ENCODE results near the gene PKNOX2. TPM values are rescaled to one million over a fixed set of nuclear protein-coding genes. Genes with fewer than 3 reads are reported as not detected.

The PKNOX2 gene
- total RNA-seq, 1 donor = under 0.01 TPM

- Histone ChIP-seq H3K9me3 (ENCODE audit: low read depth, low read length) (no peaks in the 10 kb centered on the region), H3K4me1 (ENCODE audit: insufficient read depth, low read length) (no peaks in the 10 kb centered on the region), H3K4me3 (ENCODE audit: low read length) (no peak overlapping the region), H3K27me3 (ENCODE audit: insufficient read depth, low read length) (peaks cover under 1% of the 10 kb centered on the region)
Measured at GRCh38 chr11:125365196-125365931, 200.8 kb downstream of the PKNOX2 start.

DNA sequence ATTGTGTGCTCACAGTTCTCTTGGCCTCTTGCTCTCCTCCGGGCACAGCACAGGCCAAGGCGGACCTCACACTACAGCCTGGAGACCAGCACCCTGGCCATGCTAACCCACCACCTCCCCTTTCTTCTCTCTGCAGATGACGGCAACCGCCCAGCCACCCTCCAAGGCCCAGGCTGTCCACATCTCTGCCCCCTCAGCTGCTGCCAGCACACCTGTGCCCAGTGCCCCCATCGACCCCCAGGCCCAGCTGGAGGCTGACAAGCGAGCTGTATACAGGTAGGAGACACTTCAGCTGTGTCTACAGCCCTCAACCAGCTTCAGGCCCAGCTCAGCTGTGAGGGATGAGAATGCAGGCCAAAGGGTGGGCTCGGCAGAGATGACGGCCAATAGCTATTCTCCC is 203.2 kb downstream of the PKNOX2 start:
- Histone ChIP-seq H3K27me3 (ENCODE audit: insufficient read depth, low read length) (peaks cover 2% of the 10 kb centered on the region), H3K4me1 (ENCODE audit: insufficient read depth, low read length) (no peaks in the 10 kb centered on the region), H3K9me3 (ENCODE audit: low read depth, low read length) (no peaks in the 10 kb centered on the region), H3K4me3 (ENCODE audit: low read length) (no peak overlapping the region)

GRCh38 chr11:125368757-125369156 is 204.2 kb downstream of the PKNOX2 start:
- Histone ChIP-seq H3K4me3 (ENCODE audit: low read length) (no peak overlapping the region), H3K4me1 (ENCODE audit: insufficient read depth, low read length) (no peaks in the 10 kb centered on the region), H3K27me3 (ENCODE audit: insufficient read depth, low read length) (peaks cover 2% of the 10 kb centered on the region), H3K9me3 (ENCODE audit: low read depth, low read length) (no peaks in the 10 kb centered on the region)

DNA sequence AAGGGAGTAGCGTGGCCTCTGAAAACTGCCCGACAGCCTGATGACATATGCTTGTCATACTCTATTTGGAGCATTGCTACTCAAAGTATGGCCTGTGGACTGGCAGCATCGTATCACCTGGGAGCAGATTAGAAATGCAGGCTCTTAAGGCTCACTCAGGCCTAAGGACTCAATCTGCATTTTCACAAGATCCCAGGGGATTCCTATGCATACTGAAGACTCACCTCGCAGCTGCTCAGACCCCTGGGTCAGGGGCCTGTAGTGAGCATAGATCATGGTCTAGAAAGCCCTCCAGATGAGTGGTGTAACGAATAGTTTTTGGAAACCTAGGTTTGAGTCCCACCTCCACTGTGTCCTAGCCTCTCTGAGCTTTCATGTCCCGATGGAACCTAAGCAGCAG is 205.3 kb downstream of the PKNOX2 start:
- peaks cover 2% of the 10 kb centered on the region for H3K27me3 ChIP-seq (ENCODE audit: insufficient read depth, low read length)
- H3K9me3 ChIP-seq (ENCODE audit: low read depth, low read length) = no peaks in the 10 kb centered on the region
- H3K4me1 ChIP-seq (ENCODE audit: insufficient read depth, low read length) = no peaks in the 10 kb centered on the region
- H3K4me3 ChIP-seq (ENCODE audit: low read length) = no peak overlapping the region

- Histone ChIP-seq H3K27me3 (ENCODE audit: insufficient read depth, low read length) (peaks cover 2% of the 10 kb centered on the region), H3K4me3 (ENCODE audit: low read length) (no peak overlapping the region), H3K4me1 (ENCODE audit: insufficient read depth, low read length) (no peaks in the 10 kb centered on the region), H3K9me3 (ENCODE audit: low read depth, low read length) (no peaks in the 10 kb centered on the region)
Measured at GRCh38 chr11:125370561-125371389, 206.2 kb downstream of the PKNOX2 start.

GRCh38 chr11:125371431-125371935 is 206.9 kb downstream of the PKNOX2 start:
- H3K27me3 ChIP-seq (ENCODE audit: insufficient read depth, low read length) = peaks cover 2% of the 10 kb centered on the region
- no peak overlapping the region for H3K4me3 ChIP-seq (ENCODE audit: low read length)
- no peaks in the 10 kb centered on the region for H3K9me3 ChIP-seq (ENCODE audit: low read depth, low read length)
- H3K4me1 ChIP-seq (ENCODE audit: insufficient read depth, low read length) = no peaks in the 10 kb centered on the region

- Histone ChIP-seq H3K9me3 (ENCODE audit: low read depth, low read length) (no peaks in the 10 kb centered on the region), H3K4me3 (ENCODE audit: low read length) (no peak overlapping the region), H3K27me3 (ENCODE audit: insufficient read depth, low read length) (peaks cover 2% of the 10 kb centered on the region), H3K4me1 (ENCODE audit: insufficient read depth, low read length) (no peaks in the 10 kb centered on the region)
Measured at GRCh38 chr11:125372088-125372487, 207.5 kb downstream of the PKNOX2 start.

- peaks cover 2% of the 10 kb centered on the region for H3K27me3 ChIP-seq (ENCODE audit: insufficient read depth, low read length)
- no peaks in the 10 kb centered on the region for H3K4me1 ChIP-seq (ENCODE audit: insufficient read depth, low read length)
- no peaks in the 10 kb centered on the region for H3K9me3 ChIP-seq (ENCODE audit: low read depth, low read length)
- no peak overlapping the region for H3K4me3 ChIP-seq (ENCODE audit: low read length)
Measured at GRCh38 chr11:125372911-125373310, 208.4 kb downstream of the PKNOX2 start.

DNA sequence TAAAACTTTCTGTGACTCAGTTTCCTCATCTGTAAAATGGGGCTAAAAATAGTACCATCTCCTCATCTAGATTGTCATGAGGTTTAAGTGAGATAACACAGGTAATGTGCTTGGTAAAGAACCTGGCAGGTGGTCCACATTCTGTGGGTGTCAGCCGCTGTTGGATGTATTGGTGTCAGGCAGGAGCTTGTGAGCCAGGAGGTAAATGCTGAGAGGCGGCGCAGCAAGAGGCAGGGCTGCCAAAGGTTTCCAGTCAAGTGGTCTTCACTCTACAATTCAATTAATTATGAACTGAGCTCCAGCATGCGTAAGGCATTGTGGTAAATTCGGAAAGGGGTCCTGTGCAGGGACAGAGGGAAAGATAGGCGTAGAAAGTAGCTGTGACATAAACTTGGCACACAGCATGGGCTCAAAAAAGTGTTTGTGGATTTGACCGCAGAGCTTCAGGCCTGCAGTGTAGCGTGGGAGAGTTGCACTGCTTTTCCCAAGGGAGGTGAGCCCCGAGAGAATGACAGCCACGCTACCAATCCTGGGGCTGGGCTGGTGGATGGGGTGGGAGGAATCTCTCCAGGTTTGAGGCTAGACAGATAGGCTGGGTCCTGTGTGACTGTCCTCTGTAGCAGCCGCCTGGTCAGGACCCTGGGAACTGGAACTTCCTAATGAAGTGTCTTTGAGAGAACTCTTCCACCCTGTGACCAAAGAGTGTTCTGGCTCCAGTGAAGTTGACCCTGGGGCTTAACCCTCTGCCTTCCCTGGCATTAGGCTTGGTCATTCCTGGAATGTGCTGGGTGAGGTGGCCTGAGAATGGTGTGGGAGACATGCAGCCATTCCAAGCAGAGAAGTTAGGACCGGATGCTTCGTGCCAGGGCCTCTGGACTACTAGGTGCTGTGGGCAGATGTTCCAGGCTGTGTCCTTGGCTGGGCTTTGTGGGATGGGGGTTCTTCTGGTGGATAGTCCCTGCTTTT is 209.2 kb downstream of the PKNOX2 start:
- Histone ChIP-seq H3K27me3 (ENCODE audit: insufficient read depth, low read length) (peaks cover 2% of the 10 kb centered on the region), H3K4me3 (ENCODE audit: low read length) (no peak overlapping the region), H3K9me3 (ENCODE audit: low read depth, low read length) (no peaks in the 10 kb centered on the region), H3K4me1 (ENCODE audit: insufficient read depth, low read length) (no peaks in the 10 kb centered on the region)

DNA sequence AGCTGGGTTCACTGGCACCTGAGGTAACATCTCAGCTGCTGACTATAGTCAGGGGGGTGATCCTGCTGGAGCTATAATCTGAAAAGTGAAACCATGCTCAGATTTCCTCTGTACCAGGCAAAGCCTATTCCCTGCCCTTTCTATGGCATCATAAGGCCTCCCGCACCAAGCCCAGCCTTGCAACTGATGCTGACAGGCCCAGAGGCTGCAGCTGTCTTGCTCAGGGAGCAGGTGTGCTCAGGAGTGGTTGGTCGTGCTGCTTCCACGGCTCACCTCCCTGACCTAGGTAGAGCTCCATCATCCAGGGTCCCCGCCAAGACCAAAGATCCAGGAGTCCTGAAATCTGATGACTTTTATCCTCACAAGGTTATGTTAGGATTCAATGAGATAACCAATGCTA is 209.8 kb downstream of the PKNOX2 start:
- Histone ChIP-seq H3K4me1 (ENCODE audit: insufficient read depth, low read length) (no peaks in the 10 kb centered on the region), H3K4me3 (ENCODE audit: low read length) (no peak overlapping the region)

DNA sequence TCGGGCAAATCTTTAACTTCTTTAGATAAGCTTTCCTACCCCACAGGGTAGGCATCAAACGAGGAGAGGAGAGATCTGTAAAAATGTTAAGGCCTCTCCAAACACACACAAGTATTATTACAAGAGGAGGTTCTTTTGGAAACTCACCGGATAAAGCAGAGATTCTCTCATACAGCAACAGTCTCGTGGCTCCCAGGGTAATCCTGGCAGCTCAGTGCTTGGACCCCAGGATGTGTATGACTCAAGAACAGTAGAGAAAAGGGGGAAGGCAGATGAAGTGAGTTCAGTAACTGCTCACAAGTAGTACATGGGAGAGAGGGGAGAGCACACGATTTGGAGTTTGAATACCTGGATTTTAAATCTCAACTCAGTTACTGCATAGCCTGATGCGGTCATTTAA is 210.6 kb downstream of the PKNOX2 start:
- H3K4me3 ChIP-seq (ENCODE audit: low read length) = no peak overlapping the region
- H3K4me1 ChIP-seq (ENCODE audit: insufficient read depth, low read length) = no peaks in the 10 kb centered on the region
- H3K9me3 ChIP-seq (ENCODE audit: low read depth, low read length) = no peaks in the 10 kb centered on the region
- peaks cover 2% of the 10 kb centered on the region for H3K27me3 ChIP-seq (ENCODE audit: insufficient read depth, low read length)

More for the DNA sequence above, 209.8 kb downstream of the PKNOX2 start:
- H3K9me3 ChIP-seq (ENCODE audit: low read depth, low read length) = no peaks in the 10 kb centered on the region
- H3K27me3 ChIP-seq (ENCODE audit: insufficient read depth, low read length) = peaks cover 2% of the 10 kb centered on the region

DNA sequence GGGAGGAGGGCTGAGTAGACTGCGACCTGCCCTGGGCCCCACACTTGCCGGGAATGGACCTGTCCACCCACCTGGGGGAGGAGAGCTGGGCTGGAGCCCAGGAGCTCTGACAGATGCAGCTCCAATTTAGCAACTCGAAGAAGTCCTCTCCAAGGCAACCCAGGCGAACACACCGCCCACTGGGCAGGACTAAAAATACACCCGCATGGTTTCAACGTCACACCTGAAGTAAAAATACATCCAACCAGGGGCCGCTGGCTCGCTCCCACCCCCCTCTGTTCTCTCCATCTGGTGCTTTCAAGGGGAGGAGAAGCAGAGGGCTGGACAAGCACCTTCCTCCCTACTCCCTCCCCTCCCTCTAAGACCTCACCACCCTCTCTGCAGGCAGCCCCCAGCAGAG is 211.6 kb downstream of the PKNOX2 start:
- H3K4me1 ChIP-seq (ENCODE audit: insufficient read depth, low read length) = no peaks in the 10 kb centered on the region
- no peaks in the 10 kb centered on the region for H3K9me3 ChIP-seq (ENCODE audit: low read depth, low read length)
- H3K4me3 ChIP-seq (ENCODE audit: low read length) = no peak overlapping the region
- H3K27me3 ChIP-seq (ENCODE audit: insufficient read depth, low read length) = no peaks in the 10 kb centered on the region

- no peaks in the 10 kb centered on the region for H3K27me3 ChIP-seq (ENCODE audit: insufficient read depth, low read length)
- no peaks in the 10 kb centered on the region for H3K9me3 ChIP-seq (ENCODE audit: low read depth, low read length)
- H3K4me1 ChIP-seq (ENCODE audit: insufficient read depth, low read length) = no peaks in the 10 kb centered on the region
- H3K4me3 ChIP-seq (ENCODE audit: low read length) = no peak overlapping the region
Measured at GRCh38 chr11:125376856-125377255, 212.3 kb downstream of the PKNOX2 start.

DNA sequence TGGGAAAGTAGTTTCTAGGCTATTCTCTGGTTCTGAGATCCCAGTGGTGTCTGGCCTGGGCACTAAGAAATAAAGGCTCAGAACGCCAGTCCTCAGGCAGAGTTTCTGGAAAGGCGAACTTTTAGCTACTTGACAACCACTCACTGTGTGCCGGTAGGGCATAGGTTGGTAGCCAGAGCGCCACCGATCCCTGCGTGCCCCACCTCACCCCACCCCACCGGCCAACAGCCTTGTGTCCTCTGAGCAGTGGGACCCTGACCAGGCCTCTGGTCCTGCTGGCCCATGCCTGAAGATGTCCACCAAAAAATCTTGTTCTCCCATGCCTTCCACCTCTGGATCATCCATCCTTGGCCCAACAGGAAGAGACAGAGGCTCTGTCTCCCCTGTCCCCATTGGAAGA is 213.5 kb downstream of the PKNOX2 start:
- Histone ChIP-seq H3K9me3 (ENCODE audit: low read depth, low read length) (no peaks in the 10 kb centered on the region), H3K27me3 (ENCODE audit: insufficient read depth, low read length) (no peaks in the 10 kb centered on the region), H3K4me3 (ENCODE audit: low read length) (no peak overlapping the region), H3K4me1 (ENCODE audit: insufficient read depth, low read length) (no peaks in the 10 kb centered on the region)

Data from mononuclear cell (primary cell).